Fibroblast of lung (primary cell): Measurements from ENCODE around the gene C2orf49. TPM values are rescaled to one million over a fixed set of nuclear protein-coding genes. Genes with fewer than 3 reads are reported as not detected.

Source experiments
- DNase-seq, 2 donors: peaks; one replicate each; pipeline versions ENCODE4 v3.0.0 to v3.0.0-alpha.2; 2010; ENCODE audit warnings: low read depth in 2 of 2
- H2AFZ ChIP-seq: 2 replicates; pipeline ENCODE4 v1.5.1; 2012; ENCODE audit warnings: low read length, control low read depth, inconsistent platforms
- H3K27ac ChIP-seq: 2 replicates; pipeline ENCODE4 v1.5.1; 2011; ENCODE audit warnings: low read length, control low read depth; ENCODE audit not compliant: insufficient read depth
- H3K27me3 ChIP-seq: 2 replicates; pipeline ENCODE4 v1.5.1; 2011; ENCODE audit warnings: mild to moderate bottlenecking, low read length; ENCODE audit not compliant: control insufficient read depth, insufficient read depth
- H3K36me3 ChIP-seq: 2 replicates; pipeline ENCODE4 v1.5.1; 2011; ENCODE audit warnings: low read length; ENCODE audit not compliant: control insufficient read depth, insufficient read depth
- H3K4me1 ChIP-seq: 2 replicates; pipeline ENCODE4 v1.5.1; 2011; ENCODE audit warnings: low read length; ENCODE audit not compliant: control insufficient read depth, insufficient read depth; ENCODE audit errors: extremely low read depth
- H3K4me2 ChIP-seq: 2 replicates; pipeline ENCODE4 v1.5.1; 2011; ENCODE audit warnings: low read length, control low read depth; ENCODE audit not compliant: insufficient read depth; ENCODE audit errors: extremely low read depth
- H3K4me3 ChIP-seq, 4 experiments: fragments of 200-600 bp in 1 of 4; sonication (generic) in 1 of 4; replicated peaks in 1 of 4; 2 replicates each; pipeline ENCODE4 v1.5.1; 2011 to 2016; ENCODE audit warnings: low read length in 4 of 4, low read depth in 3 of 4, mild to moderate bottlenecking in 3 of 4, control low read depth in 2 of 4, inconsistent platforms in 1 of 4, mixed read lengths in 1 of 4; ENCODE audit not compliant: insufficient read depth in 1 of 4; ENCODE audit errors: control extremely low read depth in 1 of 4
- H3K79me2 ChIP-seq: 2 replicates; pipeline ENCODE4 v1.5.1; 2012; ENCODE audit warnings: mild to moderate bottlenecking, low read length, inconsistent platforms; ENCODE audit not compliant: control insufficient read depth, insufficient read depth
- H3K9ac ChIP-seq: 2 replicates; pipeline ENCODE4 v1.5.1; 2011; ENCODE audit warnings: mild to moderate bottlenecking, low read length, control low read depth; ENCODE audit not compliant: insufficient read depth
- H3K9me3 ChIP-seq: 2 replicates; pipeline ENCODE4 v1.5.1; 2012; ENCODE audit warnings: low read depth, low read length; ENCODE audit not compliant: control insufficient read depth, insufficient read depth
- H4K20me1 ChIP-seq: 2 replicates; pipeline ENCODE4 v1.5.1; 2011; ENCODE audit warnings: low read length; ENCODE audit not compliant: control insufficient read depth, insufficient read depth; ENCODE audit errors: extremely low read depth
- EZH2 ChIP-seq: IDR thresholded peaks from 2 replicates; pipeline ENCODE4 v1.5.1; 2012; ENCODE audit warnings: low read length, control low read depth, mild to moderate bottlenecking; ENCODE audit errors: missing control alignments
- polyA plus RNA-seq, 2 donors: library from polyadenylated mRNA; depleted of rRNA in 1 of 2; stranded (reverse) in 1 of 2; unstranded in 1 of 2; fragments of >200 nt; gene quantifications; 2 replicates each; pipeline ENCODE4 v1.2.1, GENCODE V29; 2011 to 2012; ENCODE audit warnings: missing spikeins in 1 of 2
- total RNA-seq: library from RNA; depleted of rRNA; stranded (reverse); fragments of >200 nt; gene quantifications from 2 replicates; pipeline ENCODE4 v1.2.1, GENCODE V29; 2014
- TF ChIP-seq, protein P1 (sequence below), 2 donors: IDR thresholded peaks in 1 of 2; conservative IDR thresholded peaks in 1 of 2; 1 replicate in 1 of 2; 2 replicates in 1 of 2; pipeline ENCODE4 v1.5.1; 2011 to 2012; ENCODE audit warnings: low read length in 2 of 2, control low read depth in 1 of 2, inconsistent platforms in 1 of 2, low read depth in 1 of 2, mild to moderate bottlenecking in 1 of 2

C2orf49 gene
- total and polyA plus RNA-seq, 2 donors (not counting 1 experiment from before 2014, with no cell fraction given) = 20.9 to 28.4 TPM

DNA sequence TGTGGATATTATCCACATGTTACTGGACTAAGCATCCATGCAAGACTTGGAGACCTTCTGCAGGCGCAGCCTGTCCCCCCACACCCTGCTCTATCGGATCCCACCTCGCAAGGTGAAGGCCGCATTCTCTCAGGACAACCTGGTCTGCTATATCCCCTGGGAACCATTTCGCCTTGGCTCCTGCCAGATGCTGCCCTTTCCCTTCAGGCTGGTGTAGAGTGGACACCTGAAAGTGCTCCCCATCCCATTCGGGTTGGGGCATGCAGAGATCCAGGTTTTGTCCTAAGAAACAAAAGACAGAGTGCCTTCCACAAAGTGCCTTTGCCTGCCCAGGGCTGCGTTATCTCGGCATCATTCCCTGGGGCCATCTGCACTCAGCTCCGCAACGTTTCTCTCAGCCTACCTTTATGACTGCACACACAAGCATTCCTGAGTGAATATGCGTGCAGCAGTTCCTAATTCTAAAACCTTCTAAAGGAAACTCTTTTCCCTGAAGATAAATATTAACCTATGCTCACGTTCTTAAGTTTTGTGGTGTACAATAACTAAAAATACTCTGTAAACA is 41.0 kb downstream of the C2orf49 start:
- Histone ChIP-seq H3K27me3 (no peaks in the 10 kb centered on the region), H3K4me2 (no peak overlapping the region), H2AFZ (no peak overlapping the region), H3K79me2 (peaks cover 70% of the 10 kb centered on the region), H3K36me3 (peaks cover 32% of the 10 kb centered on the region), H3K27ac (peak overlapping the region; percentile 92), H4K20me1 (no peaks in the 10 kb centered on the region), H3K4me1 (peaks cover 57% of the 10 kb centered on the region), H3K4me3 (no peak overlapping the region), H3K9ac (no peak overlapping the region), H3K9me3 (no peaks in the 10 kb centered on the region)
- TF ChIP-seq, protein P1, sequence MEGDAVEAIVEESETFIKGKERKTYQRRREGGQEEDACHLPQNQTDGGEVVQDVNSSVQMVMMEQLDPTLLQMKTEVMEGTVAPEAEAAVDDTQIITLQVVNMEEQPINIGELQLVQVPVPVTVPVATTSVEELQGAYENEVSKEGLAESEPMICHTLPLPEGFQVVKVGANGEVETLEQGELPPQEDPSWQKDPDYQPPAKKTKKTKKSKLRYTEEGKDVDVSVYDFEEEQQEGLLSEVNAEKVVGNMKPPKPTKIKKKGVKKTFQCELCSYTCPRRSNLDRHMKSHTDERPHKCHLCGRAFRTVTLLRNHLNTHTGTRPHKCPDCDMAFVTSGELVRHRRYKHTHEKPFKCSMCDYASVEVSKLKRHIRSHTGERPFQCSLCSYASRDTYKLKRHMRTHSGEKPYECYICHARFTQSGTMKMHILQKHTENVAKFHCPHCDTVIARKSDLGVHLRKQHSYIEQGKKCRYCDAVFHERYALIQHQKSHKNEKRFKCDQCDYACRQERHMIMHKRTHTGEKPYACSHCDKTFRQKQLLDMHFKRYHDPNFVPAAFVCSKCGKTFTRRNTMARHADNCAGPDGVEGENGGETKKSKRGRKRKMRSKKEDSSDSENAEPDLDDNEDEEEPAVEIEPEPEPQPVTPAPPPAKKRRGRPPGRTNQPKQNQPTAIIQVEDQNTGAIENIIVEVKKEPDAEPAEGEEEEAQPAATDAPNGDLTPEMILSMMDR (conservative IDR thresholded peaks at IDR 0.05 in 1 of 2, IDR thresholded peaks at IDR 0.05 in 1 of 2; ENCODE audit: low read depth in 1 of 2, low read length in 2 of 2) = no peak
- no peak for TF ChIP-seq EZH2
- DNase-seq = no peak

DNA sequence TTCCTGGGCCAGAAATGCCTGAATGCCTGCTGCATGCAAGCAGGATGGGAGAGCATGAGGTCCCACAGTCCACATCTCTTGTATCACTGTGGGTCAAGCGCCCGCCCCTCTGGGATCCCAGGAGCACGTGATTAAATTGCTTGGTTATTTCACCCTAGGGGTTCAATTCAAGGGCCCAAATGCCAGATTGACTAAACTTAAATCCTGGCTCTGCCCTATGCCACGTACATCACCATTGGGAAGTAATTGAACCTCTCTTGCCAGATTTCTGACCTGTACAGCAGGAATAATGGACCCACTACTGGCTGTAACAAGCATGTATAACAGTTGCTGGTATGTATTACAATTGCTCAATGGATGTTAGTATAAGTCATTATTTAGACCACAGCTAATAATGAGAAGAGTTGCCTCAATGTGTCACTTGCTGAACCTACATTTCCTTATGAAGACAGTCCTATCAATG is 41.6 kb downstream of the C2orf49 start:
- Histone ChIP-seq H2AFZ (no peak overlapping the region), H3K9me3 (no peaks in the 10 kb centered on the region), H3K79me2 (peaks cover 70% of the 10 kb centered on the region), H3K27me3 (no peaks in the 10 kb centered on the region), H3K36me3 (peaks cover 27% of the 10 kb centered on the region), H4K20me1 (no peaks in the 10 kb centered on the region), H3K4me2 (no peak overlapping the region), H3K4me3 (no peak overlapping the region), H3K27ac (peak overlapping the region; percentile 92), H3K9ac (no peak overlapping the region), H3K4me1 (peaks cover 51% of the 10 kb centered on the region)
- TF ChIP-seq EZH2 = no peak
- TF ChIP-seq, protein P1 (conservative IDR thresholded peaks at IDR 0.05 in 1 of 2, IDR thresholded peaks at IDR 0.05 in 1 of 2; ENCODE audit: low read depth in 1 of 2, low read length in 2 of 2) = no peak
- DNase-seq = no peak

DNA sequence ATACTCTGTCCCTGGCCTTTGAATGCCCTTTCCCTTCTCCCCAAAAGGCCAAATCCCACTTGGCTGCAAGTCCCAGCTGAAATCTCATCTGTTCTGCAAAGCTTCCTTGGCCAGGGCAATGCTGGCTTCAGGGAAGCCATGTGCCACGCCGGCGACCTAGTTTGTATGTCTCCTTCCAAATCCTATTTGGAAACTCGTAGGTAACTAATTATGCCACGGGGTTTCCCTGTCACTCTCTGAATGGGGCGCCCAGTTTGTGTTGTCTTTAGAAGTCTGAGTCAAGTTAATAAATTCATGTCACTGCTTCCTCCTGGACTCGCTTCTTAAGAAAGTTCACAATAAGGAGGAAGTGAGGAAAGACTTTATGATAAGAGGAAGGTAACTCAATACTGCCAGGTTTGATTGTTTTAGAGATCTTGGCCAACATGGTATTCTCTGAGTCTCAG is 42.4 kb downstream of the C2orf49 start:
- Histone ChIP-seq H3K9ac (no peak overlapping the region), H2AFZ (no peak overlapping the region), H3K27me3 (no peaks in the 10 kb centered on the region), H3K4me1 (peaks cover 43% of the 10 kb centered on the region), H4K20me1 (no peaks in the 10 kb centered on the region), H3K79me2 (peaks cover 70% of the 10 kb centered on the region), H3K4me2 (no peak overlapping the region), H3K36me3 (peaks cover 29% of the 10 kb centered on the region), H3K27ac (peak overlapping the region; percentile 52), H3K4me3 (no peak overlapping the region), H3K9me3 (no peaks in the 10 kb centered on the region)
- no peak for DNase-seq
- no peak for TF ChIP-seq EZH2
- TF ChIP-seq, protein P1 (conservative IDR thresholded peaks at IDR 0.05 in 1 of 2, IDR thresholded peaks at IDR 0.05 in 1 of 2; ENCODE audit: low read depth in 1 of 2, low read length in 2 of 2) = no peak
